GM21360 (cell line): ENCODE measurements around the gene BRIP1.
"Not testable (repeated sequence)": the region's sequence is repeated elsewhere in the genome, so short reads cannot be mapped to it uniquely, and the experiment has no call there.

Experiments
- ATAC-seq: cut with Tn5 transposase; IDR thresholded peaks from one replicate; pipeline ENCODE4 v1.9.1; 2021; ENCODE audit warnings: mild to moderate bottlenecking, moderate library complexity; ENCODE audit not compliant: unreplicated experiment

Gene BRIP1

DNA sequence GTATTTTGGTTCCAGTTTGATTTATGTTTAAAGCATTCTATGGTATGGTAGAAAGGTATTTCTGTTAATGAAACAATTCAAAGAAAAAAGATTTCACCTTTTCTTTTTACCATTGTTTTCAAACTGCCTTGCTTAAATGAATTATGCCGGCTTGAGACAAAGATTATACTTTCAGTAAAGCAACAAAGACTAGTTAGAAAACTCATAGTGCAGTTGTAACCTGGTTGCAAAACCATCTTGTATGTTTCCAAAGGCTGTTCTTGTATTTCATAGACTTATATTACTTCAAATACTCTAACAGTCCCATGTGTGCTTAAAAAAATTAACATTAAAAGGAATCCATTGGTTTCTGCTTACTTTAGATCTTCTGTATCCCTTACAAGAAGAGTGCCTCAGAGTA lies 153.8 kb downstream of the BRIP1 start:
- no peak for ATAC-seq

DNA sequence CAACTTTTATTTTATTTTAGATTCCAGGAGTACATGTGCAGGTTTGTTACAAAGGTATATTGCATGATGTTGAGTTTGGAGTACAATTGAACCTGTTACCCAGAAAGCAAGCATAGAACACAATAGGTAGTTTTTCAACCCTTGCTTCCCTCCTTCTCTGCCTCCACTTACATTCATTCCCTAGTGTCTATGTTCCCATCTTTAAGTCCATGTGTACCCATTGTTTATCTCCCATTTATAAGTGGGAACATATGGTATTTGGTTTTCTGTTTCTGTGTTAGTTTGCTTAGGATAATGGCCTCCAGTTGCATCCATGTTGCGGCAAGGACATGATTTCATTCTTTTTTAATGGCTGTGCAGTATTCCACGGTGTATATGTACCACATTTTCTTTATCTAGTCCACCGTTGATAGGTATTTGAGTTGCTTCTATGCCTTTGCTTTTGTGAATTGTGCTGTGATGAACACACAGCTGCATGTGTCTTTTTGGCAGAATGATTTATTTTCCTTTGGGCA lies 158.3 kb downstream of the BRIP1 start:
- no peak for ATAC-seq

DNA sequence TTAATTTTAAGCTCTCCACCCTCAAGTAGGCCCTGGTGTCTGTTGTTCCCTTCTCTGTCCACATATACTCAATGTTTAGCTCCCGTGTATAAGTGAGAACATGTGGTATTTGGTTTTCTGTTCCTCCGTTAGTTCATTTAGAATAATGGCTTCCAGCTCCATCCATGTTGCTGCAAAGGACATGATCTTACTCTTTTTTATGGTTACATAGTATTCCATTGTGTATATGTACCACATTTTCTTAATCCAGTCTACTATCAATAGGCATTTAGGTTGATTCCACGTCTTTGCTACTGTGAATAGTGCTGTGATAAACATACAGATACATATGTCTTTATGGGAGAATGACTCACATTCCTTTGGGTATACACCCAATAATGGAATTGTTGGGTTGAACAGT lies 160.9 kb downstream of the BRIP1 start:
- no peak for ATAC-seq

DNA sequence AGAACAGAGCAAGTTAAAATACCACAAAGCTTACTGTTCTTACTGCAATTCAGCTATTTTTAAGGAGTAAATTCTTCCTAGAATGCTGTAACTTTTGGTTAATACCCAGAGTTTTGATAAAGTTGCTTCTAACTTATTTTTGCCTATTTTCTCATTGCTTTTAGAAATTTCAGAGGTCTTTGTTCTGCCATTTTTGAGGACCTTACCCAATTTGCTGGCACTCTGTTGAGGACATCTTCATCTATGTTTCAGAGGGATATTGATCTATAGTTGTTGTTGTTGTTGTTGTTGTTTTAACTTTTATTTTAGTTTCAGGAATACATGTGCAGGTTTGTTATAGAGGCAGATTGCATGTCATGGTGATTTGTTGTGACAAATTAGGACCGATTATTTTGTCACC lies 161.3 kb downstream of the BRIP1 start:
- no peak for ATAC-seq

DNA sequence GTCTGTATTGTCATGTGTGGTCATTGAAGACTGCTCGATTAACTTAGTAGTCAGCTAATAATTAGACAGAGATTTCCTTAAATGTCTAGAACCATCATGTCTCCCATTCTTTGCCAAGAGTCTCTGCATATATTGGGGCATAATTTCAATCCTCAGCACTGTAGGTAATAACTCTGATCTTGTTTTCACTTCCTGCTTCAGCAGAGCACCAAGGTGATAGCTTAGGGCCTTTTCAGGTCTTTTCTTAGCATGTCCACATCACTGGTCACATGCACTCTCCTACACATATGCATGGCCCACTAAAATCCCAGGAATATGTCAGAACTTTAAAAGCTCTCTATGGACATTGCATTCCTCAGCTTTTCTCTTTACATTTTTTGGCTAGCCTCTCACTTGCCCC lies 162.0 kb downstream of the BRIP1 start:
- no peak for ATAC-seq

DNA sequence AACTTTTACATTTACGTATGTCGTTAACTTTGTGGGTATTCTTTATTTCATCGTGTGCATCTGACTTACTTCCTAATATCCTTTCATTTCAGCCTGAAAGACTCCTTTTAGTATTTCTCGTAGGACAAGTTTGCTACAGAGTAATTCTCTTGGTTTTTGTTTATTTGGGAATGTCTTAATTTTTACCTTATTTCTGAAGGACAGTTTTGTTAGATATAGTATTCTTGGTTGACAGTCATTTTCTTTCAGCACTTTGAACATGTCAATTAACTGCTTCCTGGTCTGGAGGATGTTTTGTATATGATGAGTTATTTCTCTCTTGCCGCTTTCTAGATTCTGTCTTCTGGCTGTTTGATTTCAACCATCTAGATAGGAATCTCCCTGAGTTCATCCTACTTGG lies 163.1 kb downstream of the BRIP1 start:
- no peak for ATAC-seq

DNA sequence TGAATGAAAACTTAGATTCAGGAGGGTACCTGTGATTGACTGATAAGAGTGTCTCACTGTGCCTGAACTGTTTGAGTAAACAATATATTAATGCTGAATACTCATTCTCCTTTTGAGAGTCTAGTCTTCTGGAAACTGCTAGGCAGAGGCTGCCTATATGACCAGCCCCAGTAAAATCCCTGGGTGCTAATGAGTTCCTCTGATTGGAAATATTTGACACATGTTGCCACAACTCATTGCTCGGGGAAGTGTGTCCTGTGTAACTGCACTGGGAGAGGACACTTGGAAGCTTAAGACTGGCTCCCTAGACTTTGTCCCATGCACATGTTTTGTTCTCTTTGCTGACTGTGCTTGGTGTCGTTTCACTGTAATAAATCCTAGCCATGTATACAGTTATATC lies 163.6 kb downstream of the BRIP1 start:
- ATAC-seq = no peak

DNA sequence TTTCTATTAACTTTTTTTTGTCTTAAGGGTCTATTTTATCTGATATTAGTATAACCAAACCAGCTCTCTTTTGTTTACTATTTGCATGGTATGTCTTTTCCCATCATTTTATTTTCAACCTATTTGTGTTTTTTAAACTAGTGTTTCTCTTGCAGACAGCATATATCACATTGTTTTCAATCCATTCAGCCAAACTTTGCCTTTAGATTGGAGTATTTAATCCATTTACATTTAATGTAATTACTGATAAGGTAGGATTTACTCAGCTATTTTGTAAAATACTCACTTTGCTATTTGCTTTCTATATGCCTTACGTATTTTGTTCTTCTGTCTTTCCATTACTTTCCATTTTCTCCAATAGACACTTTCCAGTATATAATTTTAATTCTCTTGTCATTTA lies 164.3 kb downstream of the BRIP1 start:
- no peak for ATAC-seq

DNA sequence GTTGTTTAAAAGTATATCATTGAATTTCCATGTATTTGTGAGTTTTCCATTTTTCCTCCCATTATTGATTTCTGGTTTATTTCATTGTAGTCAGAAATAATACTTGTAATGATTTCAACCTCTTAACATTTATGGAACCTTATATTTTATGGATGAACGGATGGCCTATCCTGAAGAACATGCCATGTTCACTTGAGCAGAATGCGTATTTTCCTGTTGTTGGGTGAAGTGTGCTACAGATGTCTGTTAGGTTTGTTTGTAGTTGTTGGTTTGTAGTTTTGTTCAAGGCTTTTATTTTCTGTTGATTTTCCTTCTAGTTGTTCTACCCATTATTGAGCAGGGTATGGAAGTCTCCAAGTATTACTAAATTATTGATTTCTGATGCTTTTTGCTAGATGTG lies 165.1 kb downstream of the BRIP1 start:
- ATAC-seq = no peak

DNA sequence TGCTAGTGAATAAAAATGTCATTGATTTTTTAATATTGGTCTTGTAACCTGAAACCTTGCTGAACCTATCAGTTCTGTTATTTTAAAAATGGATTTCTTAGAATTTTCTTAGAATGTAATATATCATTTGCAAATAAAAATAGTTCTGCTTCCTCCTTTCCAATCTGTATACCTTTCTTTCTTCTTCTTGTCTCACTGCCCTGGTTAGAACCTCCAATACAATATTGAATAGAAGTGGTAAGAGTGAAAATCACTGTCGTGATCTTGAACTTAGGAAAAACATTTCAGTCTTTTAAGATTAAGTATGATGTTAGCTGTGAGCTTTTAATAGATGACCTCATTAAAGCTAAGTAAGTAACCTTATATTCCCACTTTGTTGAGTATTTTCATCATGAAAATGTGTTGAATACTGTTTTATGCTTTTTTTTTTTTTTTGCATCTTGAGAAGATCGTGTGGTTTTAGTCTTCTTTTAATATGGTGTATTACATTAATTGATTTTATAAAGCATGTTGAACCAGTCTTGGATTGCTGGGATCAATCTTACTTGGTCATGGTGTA lies 167.5 kb downstream of the BRIP1 start:
- ATAC-seq = no peak

DNA sequence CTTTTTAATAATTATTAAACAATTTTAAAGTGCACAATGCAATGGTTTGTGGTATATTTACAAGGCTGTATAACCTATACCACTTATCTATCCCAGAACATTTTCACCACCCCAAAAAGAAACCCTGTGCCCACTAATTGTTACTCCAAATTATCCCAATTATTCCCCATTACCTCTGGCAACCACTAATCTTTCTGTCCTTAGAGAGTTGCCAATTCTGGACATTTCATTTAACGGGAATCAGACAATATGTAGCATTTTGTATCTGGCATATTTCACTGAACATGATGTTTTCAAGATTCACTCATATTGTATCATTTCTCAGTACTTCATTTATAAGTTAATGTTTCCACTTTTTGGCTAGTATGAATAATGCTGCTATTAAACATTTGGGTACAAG lies 169.2 kb downstream of the BRIP1 start:
- ATAC-seq = no peak

DNA sequence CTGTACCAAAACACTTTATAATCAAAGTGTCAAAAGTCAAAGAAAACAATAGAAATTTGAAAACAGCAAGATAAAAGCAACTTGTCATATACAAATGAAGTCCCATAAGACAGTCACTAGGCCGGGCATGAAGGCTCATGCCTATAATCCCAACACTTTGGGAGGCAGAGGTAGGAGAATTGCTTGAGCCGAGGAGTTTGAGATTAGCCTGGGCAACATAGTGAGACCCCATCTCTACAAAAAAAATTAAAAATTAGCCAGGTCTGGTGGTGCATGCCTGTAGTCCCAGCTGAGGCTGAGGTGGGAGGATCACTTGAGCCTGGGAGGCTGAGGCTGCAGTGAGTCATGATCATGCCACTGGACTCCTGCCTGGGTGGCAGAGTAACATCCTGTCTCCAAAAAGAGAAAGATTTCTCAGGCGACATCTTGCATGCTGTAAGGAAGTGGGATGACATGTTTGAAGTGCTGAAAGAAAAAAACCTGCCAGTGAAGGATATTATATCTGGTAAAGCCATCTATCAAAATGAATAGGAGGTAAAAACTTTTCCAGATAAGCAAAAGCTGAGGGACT lies 173.6 kb downstream of the BRIP1 start:
- ATAC-seq = no peak

DNA sequence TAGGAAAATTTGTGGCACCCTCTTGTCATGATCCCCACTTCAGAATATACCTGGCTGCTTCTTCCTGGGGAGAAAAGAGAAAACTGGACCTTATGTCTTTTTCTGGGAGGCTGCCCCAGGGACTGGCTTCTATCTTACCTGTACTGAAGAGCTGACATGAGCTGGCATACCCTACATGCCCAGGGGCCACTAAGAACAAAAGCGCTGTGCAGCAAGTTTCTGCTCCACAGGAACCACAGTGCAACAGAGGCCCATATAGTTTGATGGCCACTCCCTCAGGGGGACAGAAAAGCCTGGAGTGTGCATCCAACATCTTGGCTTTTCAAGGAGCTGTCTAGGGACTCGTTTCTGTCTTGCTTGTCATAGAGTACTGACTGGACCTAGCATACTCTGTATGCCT lies 175.6 kb downstream of the BRIP1 start:
- ATAC-seq = no peak

DNA sequence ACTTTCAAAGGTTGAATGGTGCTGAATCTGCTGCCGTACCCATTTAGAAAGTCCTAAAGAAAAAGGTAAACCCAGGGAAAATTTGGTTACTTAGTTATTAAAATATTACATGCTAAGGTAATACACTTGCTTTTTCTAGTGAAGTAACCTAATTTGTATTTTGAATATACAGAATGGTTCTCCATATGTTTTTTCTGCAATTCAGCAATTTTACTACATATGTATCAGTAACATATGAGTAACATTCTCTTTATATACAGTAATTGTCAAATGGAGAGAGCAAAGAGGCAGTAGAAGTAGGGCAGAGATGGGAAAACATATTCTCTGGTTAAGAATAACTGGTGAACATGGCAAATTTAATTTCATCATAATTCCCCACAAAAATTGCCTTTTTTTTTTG lies 177.2 kb downstream of the BRIP1 start:
- no peak for ATAC-seq

DNA sequence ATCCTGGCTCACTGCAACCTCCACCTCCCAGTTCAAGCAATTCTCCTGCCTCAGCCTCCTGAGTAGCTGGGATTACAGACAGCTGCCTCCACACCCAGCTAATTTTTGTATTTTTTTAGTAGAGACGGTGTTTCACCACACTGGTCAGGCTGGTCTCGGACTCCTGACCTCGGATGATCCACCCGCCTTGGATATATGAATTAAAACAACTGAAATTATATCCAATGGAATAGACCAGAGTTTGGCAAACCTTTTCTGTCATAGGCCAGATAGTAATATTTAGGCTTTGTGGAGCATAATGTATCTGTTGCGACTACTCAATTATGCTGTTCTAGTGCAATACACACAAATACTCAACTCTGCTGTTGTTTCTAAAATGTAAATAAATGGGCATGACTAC lies 178.5 kb downstream of the BRIP1 start:
- no peak for ATAC-seq

DNA sequence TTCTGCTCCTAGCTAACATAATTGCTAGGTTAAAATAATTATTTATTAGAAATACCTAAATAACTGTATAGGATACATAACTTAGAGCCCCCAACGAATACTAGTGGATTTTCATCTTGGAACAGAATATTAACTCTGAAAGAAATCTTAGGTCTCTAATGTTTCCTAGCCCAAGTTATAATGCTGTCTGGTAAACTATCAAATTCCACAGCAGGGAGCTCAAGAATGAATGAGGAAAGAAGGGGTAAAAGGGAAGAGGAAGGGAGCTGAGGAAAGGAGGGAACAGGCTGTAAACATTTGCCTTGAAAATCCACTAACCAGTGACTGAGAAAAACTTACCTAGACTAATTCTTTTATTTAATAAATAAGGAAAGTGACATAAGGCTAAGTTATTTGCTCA lies 179.2 kb downstream of the BRIP1 start:
- no peak for ATAC-seq

DNA sequence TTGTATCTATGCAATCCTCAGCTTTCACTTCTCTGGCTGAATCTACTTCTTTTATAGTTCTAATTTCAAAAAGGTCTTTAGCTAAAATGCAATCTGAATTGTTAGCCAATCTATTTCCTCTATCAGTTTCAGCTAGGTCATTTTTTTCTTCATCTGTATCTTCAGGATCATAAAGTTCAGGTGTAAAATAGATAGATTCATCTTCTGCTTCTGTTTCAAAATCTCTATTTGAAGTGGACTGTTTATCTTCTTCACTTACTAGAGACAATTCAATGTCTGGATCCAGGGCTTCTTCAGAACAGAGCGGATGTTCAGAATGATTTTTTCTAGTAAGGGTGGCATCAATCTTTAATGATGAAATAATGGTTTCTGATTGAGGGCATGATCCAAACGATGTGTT lies 179.9 kb downstream of the BRIP1 start:
- ATAC-seq = no peak

DNA sequence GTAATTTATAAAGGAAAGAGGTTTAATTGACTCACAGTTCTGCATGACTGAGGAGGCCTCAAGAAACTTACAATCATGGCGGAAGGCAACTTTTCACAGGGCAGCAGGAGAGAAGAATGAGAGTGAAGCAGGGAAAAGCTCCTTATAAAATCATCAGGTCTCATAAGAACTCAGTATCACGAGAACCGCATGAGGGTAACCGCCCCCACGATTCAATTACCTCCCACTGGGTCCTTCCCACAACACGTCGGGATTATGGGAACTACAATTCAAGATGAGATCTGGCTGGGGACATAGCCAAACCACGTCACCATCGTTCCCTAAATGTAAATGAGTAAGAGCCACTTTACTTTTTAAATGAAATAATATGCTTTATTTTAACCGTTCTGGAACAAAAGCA lies 182.4 kb downstream of the BRIP1 start:
- no peak for ATAC-seq

DNA sequence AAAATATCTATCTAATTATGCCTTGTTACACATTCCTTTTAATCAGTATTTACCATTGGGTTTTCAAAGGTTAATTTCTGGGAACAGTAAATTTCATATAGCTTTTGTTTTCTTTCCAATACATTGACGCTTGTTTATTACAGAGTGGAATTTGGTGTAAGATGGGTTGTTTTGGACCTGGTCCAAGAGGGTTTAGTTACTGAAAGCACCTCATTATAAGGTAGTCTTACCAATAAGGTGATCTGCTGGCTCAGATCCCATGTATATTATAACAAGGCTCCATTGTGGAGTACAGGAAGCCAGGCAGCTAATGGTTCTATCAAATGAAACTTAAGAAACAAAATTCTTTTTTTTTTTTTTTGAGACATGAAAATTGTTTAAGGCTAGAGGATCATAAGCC lies 185.0 kb downstream of the BRIP1 start:
- no peak for ATAC-seq

DNA sequence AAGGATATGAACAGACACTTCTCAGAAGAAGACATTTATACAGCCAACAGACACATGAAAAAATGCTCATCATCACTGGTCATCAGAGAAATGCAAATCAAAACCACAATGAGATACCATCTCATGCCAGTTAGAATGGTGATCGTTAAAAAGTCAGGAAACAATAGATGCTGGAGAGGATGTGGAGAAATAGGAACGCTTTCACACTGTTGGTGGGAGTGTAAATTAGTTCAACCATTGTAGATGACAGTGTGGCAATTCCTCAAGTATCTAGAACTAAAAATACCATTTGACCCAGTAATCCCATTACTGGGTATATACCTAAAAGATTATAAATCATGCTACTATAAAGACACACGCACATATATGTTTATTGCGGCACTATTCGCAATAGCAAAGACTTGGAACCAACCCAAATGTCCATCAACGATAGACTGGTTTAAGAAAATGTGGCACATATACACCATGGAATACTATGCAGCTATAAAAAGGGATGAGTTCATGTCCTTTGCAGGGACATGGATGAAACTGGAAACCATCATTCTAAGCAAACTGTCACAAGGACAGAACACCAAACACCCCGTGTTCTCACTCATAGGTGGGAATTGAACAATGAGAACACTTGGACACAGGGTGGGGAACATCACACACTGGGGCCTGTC lies 186.0 kb downstream of the BRIP1 start:
- ATAC-seq = not testable (repeated sequence)

DNA sequence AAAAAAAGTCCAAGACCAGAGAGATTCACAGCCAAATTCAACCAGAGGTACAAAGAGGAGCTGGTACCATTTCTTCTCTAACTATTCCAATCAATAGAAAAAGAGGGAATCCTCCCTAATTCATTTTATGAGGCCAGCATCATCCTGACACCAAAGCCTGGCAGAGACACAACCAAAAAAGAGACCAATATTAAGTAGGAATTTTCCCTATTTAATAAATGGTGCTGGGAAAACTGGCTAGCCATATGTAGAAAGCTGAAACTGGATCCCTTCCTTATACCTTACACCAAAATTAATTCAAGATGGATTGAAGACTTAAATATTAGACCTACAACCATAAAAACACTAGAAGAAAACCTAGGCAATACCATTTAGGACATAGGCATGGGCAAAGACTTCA lies 186.8 kb downstream of the BRIP1 start:
- ATAC-seq = not testable (repeated sequence)

DNA sequence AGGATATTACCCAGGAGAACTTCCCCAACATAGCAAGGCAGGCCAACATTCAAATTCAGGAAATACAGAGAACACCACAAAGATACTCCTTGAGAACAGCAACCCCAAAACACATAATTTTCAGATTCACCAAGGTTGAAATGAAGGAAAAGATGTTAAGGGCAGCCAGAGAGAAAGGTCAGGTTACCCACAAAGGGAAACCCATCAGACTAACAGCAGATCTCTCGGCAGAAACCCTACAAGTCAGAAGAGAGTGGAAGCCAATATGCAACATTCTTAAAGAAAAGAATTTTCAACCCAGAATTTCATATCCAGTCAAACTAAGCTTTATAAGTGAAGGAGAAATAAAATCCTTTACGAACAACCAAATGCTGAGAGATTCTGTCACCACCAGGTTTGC lies 188.7 kb downstream of the BRIP1 start:
- not testable (repeated sequence) for ATAC-seq
